SU-DHL-6 (cell line): ENCODE data around the gene GFRA4.

Experiments used
- H2AFZ ChIP-seq: fragments of 200-600 bp; sonication (generic); 2 replicates; pipeline ENCODE4 v1.6.1; 2014; ENCODE audit warnings: low read depth, mild to moderate bottlenecking, moderate library complexity, mixed read lengths, antibody characterized with exemption, low read length; ENCODE audit not compliant: severe bottlenecking
- H3F3A ChIP-seq: fragments of 200-600 bp; shearing (Covaris generic); 2 replicates; pipeline ENCODE4 v1.6.0; 2016; ENCODE audit warnings: antibody characterized with exemption, mild to moderate bottlenecking; ENCODE audit not compliant: insufficient read depth
- H3K27ac ChIP-seq: fragments of 200-600 bp; sonication (generic); 2 replicates; pipeline ENCODE4 v1.5.1; 2016; ENCODE audit warnings: low read depth, mild to moderate bottlenecking, low read length, moderate library complexity, mixed read lengths
- H3K27me3 ChIP-seq: fragments of 200-600 bp; sonication (generic), shearing (Covaris generic); 2 replicates; pipeline ENCODE4 v1.6.0; 2014; ENCODE audit warnings: mild to moderate bottlenecking, low read length
- H3K36me3 ChIP-seq: fragments of 200-600 bp; sonication (generic); 2 replicates; pipeline ENCODE4 v1.6.1; 2014; ENCODE audit warnings: mild to moderate bottlenecking, low read length, mixed read lengths
- H3K4me2 ChIP-seq: fragments of 300-600, 200-600 bp; shearing (Covaris generic), sonication (generic); 2 replicates; pipeline ENCODE4 v1.6.0; 2014; ENCODE audit warnings: low read length, low read depth, mild to moderate bottlenecking; ENCODE audit not compliant: poor library complexity, severe bottlenecking
- H3K4me3 ChIP-seq: fragments of 200-600 bp; sonication (generic); 2 replicates; pipeline ENCODE4 v1.5.1; 2014; ENCODE audit warnings: antibody characterized with exemption, low read length, mild to moderate bottlenecking, mixed read lengths; ENCODE audit not compliant: insufficient read depth, poor library complexity, severe bottlenecking
- H3K79me2 ChIP-seq: fragments of 200-600 bp; sonication (generic); 2 replicates; pipeline ENCODE4 v1.6.1; 2014; ENCODE audit warnings: mild to moderate bottlenecking, low read length, moderate library complexity; ENCODE audit not compliant: insufficient read depth
- H3K9ac ChIP-seq: fragments of 200-600 bp; sonication (generic); 2 replicates; pipeline ENCODE4 v1.7.0; 2014; ENCODE audit warnings: mild to moderate bottlenecking, low read length
- H3K9me2 ChIP-seq: fragments of 200-600 bp; sonication (generic); replicated peaks from 2 replicates; pipeline ENCODE4 v1.6.1; 2014; ENCODE audit warnings: low read length; ENCODE audit not compliant: insufficient read depth
- H3K9me3 ChIP-seq: fragments of 200-600 bp; sonication (generic); 2 replicates; pipeline ENCODE4 v1.6.1; 2014; ENCODE audit warnings: low read length, mixed read lengths; ENCODE audit not compliant: insufficient read depth
- H4K20me1 ChIP-seq: fragments of 200-600 bp; sonication (generic); 2 replicates; pipeline ENCODE4 v1.6.1; 2014; ENCODE audit warnings: low read depth, mild to moderate bottlenecking, antibody characterized with exemption, low read length, moderate library complexity, mixed read lengths
- EZH2phosphoT487 ChIP-seq: fragments of 200-600 bp; sonication (generic), shearing (Covaris generic); conservative IDR thresholded peaks from 2 replicates; pipeline ENCODE4 v1.6.1; 2018; ENCODE audit warnings: mild to moderate bottlenecking, antibody characterized with exemption, low read length, moderate library complexity, mixed read lengths
- TF ChIP-seq, protein P1 (sequence below): fragments of 200-600 bp; sonication (generic); IDR thresholded peaks from one replicate; pipeline ENCODE4 v1.5.1; 2017; ENCODE audit warnings: antibody characterized with exemption, mild to moderate bottlenecking, low read length, moderate library complexity; ENCODE audit not compliant: insufficient read depth, poor library complexity, severe bottlenecking

The GFRA4 gene

DNA sequence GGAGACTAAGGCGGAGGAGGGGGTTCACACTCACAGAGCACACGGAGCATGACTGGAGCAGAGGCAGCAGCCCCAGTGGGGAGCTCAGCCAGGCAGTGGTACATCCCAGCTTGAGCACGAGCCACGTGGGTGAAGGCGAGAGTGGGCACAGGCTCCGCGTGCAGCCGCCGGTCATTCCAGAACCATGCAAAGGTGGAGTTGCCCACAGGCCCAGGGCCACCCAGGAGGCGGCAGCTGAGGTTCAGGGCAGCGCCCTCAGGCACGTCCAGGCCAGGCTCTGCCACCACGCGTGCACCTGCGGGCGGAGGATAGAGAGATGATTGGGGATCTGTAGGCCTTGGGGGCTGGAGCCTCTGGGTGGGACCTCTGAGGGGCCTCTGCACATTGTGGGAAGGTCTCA is 28.1 kb upstream of the GFRA4 start:
- Histone ChIP-seq H3K27ac (no peak overlapping the region), H3K9me3 (no peaks in the 10 kb centered on the region), H3F3A (no peaks in the 10 kb centered on the region), H3K4me2 (no peak overlapping the region), H3K27me3 (no peaks in the 10 kb centered on the region), H3K4me3 (no peak overlapping the region), H4K20me1 (no peaks in the 10 kb centered on the region), H3K36me3 (no peaks in the 10 kb centered on the region), H3K9me2 (no peaks in the 10 kb centered on the region), H3K9ac (no peak overlapping the region), H3K79me2 (no peaks in the 10 kb centered on the region), H2AFZ (no peak overlapping the region)
- no peak for TF ChIP-seq EZH2phosphoT487
- TF ChIP-seq, protein P1, sequence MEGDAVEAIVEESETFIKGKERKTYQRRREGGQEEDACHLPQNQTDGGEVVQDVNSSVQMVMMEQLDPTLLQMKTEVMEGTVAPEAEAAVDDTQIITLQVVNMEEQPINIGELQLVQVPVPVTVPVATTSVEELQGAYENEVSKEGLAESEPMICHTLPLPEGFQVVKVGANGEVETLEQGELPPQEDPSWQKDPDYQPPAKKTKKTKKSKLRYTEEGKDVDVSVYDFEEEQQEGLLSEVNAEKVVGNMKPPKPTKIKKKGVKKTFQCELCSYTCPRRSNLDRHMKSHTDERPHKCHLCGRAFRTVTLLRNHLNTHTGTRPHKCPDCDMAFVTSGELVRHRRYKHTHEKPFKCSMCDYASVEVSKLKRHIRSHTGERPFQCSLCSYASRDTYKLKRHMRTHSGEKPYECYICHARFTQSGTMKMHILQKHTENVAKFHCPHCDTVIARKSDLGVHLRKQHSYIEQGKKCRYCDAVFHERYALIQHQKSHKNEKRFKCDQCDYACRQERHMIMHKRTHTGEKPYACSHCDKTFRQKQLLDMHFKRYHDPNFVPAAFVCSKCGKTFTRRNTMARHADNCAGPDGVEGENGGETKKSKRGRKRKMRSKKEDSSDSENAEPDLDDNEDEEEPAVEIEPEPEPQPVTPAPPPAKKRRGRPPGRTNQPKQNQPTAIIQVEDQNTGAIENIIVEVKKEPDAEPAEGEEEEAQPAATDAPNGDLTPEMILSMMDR, result no peak

DNA sequence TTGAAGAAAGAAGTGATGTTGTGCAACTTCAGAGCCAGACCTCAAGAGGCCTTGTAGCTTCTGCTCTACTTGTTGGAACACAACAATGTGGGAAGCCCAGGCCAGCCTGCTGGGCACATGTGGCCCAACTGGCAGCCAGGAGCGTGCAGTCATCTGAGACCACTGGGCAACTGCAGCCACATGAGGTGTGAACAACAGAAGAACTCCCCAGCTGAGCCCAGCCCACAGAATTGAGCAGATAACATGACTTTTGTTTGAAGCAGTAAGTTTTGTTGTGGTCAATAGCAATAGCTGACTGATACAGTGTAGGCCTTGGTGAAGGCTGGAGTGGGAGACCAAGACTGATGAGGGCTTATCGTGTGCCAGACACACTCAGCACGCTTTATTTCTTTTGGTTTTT is 27.2 kb upstream of the GFRA4 start:
- Histone ChIP-seq H3K9me2 (no peaks in the 10 kb centered on the region), H4K20me1 (no peaks in the 10 kb centered on the region), H3K27me3 (no peaks in the 10 kb centered on the region), H3K4me3 (no peak overlapping the region), H3K79me2 (no peaks in the 10 kb centered on the region), H2AFZ (no peak overlapping the region), H3K4me2 (no peak overlapping the region), H3K27ac (no peak overlapping the region), H3K9me3 (no peaks in the 10 kb centered on the region), H3K36me3 (no peaks in the 10 kb centered on the region), H3F3A (no peaks in the 10 kb centered on the region), H3K9ac (no peak overlapping the region)
- TF ChIP-seq, protein P1, result no peak
- no peak for TF ChIP-seq EZH2phosphoT487

DNA sequence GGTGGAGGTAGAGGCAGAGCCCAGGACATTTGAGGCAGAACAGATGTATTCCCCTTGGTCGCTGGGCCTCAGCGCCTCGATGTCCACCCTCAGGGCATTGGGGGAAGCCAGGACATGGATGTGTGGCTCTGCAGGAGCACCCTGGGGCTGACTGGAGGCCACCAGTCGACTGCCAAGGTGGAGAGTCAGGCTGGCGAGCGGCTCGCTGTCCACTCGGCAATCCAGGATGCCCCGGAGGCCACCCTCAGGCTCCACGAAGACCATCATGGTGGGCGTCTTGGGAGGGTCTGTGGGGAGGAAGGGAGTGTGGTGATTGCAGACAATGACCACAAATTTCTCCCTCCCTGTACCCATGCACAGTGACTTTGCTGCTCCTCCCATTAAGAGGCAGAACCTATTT is 26.8 kb upstream of the GFRA4 start:
- no peak overlapping the region for H3K4me2 ChIP-seq
- H3K79me2 ChIP-seq, result no peaks in the 10 kb centered on the region
- no peaks in the 10 kb centered on the region for H3K27me3 ChIP-seq
- no peak overlapping the region for H3K27ac ChIP-seq
- no peak overlapping the region for H3K9ac ChIP-seq
- H3K4me3 ChIP-seq, result no peak overlapping the region
- TF ChIP-seq, protein P1, result no peak
- no peak for TF ChIP-seq EZH2phosphoT487
- H3K9me3 ChIP-seq, result no peaks in the 10 kb centered on the region
- no peaks in the 10 kb centered on the region for H3F3A ChIP-seq
- H3K9me2 ChIP-seq, result no peaks in the 10 kb centered on the region
- H3K36me3 ChIP-seq, result no peaks in the 10 kb centered on the region
- no peaks in the 10 kb centered on the region for H4K20me1 ChIP-seq
- H2AFZ ChIP-seq, result no peak overlapping the region

DNA sequence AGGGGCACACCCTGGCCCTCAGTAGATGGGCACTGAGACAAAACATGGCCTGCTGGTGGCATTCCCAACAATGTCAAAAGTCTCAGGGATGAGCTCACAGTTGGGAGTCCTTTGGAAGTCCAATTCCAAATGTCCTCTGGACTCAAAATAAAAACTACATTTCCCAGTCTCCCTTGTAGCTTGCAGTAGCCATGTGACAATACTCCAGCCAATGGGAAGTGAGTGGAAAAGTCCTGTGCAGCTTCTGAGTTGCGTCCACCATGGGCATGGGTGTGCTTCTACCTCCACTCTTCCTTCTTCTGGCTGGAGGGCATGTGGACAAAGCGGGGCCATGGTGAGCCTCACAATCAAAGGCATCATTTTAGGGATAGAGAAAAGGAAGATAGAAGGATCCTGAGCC is 24.5 kb upstream of the GFRA4 start:
- no peak overlapping the region for H3K4me3 ChIP-seq
- no peaks in the 10 kb centered on the region for H3F3A ChIP-seq
- TF ChIP-seq EZH2phosphoT487, result no peak
- TF ChIP-seq, protein P1, result no peak
- no peaks in the 10 kb centered on the region for H3K27me3 ChIP-seq
- no peak overlapping the region for H3K4me2 ChIP-seq
- no peak overlapping the region for H3K27ac ChIP-seq
- no peaks in the 10 kb centered on the region for H4K20me1 ChIP-seq
- no peaks in the 10 kb centered on the region for H3K9me3 ChIP-seq
- no peaks in the 10 kb centered on the region for H3K9me2 ChIP-seq
- no peaks in the 10 kb centered on the region for H3K36me3 ChIP-seq
- H3K79me2 ChIP-seq, result no peaks in the 10 kb centered on the region
- H3K9ac ChIP-seq, result no peak overlapping the region
- no peak overlapping the region for H2AFZ ChIP-seq
